ENCODE measurements around the gene OPCML. TPM values are rescaled to one million over a fixed set of nuclear protein-coding genes. Genes with fewer than 3 reads are reported as not detected.

OPCML gene
- total RNA-seq, 1 donor from 2014 or later: not detected

- ChIA-PET CTCF (no interaction called here), POLR2A (no interaction called here)
- no peaks in the 10 kb centered on the region for H3K36me3 Mint-ChIP-seq (ENCODE audit: low read depth)
- no peak overlapping the region for H3K4me3 Mint-ChIP-seq
- H3K4me1 Mint-ChIP-seq: no peaks in the 10 kb centered on the region
- no peaks in the 10 kb centered on the region for H3K9me3 Mint-ChIP-seq
- ATAC-seq (ENCODE audit: low read depth): no peak
- no peaks in the 10 kb centered on the region for H3K27me3 Mint-ChIP-seq
- H3K27ac Mint-ChIP-seq: no peak overlapping the region
- intact Hi-C loops (cut with micrococcal nuclease): no loop called here
- no peak for DNase-seq
- TF ChIP-seq, protein P1, sequence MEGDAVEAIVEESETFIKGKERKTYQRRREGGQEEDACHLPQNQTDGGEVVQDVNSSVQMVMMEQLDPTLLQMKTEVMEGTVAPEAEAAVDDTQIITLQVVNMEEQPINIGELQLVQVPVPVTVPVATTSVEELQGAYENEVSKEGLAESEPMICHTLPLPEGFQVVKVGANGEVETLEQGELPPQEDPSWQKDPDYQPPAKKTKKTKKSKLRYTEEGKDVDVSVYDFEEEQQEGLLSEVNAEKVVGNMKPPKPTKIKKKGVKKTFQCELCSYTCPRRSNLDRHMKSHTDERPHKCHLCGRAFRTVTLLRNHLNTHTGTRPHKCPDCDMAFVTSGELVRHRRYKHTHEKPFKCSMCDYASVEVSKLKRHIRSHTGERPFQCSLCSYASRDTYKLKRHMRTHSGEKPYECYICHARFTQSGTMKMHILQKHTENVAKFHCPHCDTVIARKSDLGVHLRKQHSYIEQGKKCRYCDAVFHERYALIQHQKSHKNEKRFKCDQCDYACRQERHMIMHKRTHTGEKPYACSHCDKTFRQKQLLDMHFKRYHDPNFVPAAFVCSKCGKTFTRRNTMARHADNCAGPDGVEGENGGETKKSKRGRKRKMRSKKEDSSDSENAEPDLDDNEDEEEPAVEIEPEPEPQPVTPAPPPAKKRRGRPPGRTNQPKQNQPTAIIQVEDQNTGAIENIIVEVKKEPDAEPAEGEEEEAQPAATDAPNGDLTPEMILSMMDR (IDR thresholded peaks at IDR 0.05): no peak
Observed at GRCh38 chr11:132898676-132899075, 633.6 kb downstream of the OPCML start.

DNA sequence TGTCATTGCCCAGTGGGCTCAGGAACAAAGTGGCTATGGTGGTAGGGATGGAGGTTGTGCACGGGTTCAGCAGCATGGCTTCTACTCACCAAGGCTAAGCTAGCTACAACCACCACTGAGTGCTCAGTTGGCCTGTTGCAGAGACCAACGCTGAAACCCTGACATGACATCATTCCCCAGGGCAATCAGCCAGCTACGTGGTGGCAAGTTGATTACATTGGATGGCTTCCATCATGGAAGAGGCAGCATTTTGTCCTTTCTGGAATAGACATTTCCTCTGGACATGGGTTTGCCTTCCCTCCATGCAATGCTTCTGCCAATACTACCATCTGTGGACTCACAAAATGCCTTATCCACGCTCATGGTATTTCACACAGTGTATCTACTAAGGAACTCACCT lies 634.3 kb downstream of the OPCML start:
- POLR2A ChIA-PET: no interaction called here
- Mint-ChIP-seq H3K27me3 (no peaks in the 10 kb centered on the region), H3K27ac (no peak overlapping the region), H3K36me3 (ENCODE audit: low read depth) (no peaks in the 10 kb centered on the region), H3K4me1 (no peaks in the 10 kb centered on the region), H3K4me3 (no peak overlapping the region), H3K9me3 (no peaks in the 10 kb centered on the region)
- TF ChIP-seq, protein P1 (IDR thresholded peaks at IDR 0.05): no peak
- CTCF ChIA-PET: no interaction called here
- intact Hi-C loops (cut with micrococcal nuclease): no loop called here
- ATAC-seq (ENCODE audit: low read depth): no peak
- DNase-seq: no peak

DNA sequence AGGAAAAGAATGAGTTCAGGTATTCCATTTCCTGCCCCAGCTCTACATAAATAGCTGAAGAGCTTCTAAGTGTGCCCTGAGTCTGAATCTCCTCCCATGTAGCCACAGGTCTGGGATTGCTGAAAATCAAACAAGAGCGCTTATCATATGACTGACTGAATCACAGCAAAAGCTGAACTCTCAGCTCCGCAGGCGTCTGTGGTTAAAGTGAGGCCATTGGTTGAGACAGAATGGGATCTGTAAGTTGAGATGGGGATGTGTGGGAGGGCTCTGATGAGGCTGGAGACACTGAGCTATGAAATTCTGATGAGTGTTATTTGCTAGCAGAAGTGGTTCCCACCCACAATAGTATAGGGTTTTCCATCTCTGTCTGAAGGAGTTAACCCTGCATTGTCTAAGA lies 637.0 kb downstream of the OPCML start:
- TF ChIP-seq, protein P1 (IDR thresholded peaks at IDR 0.05): no peak
- no peaks in the 10 kb centered on the region for H3K9me3 Mint-ChIP-seq
- POLR2A ChIA-PET: no interaction called here
- H3K27ac Mint-ChIP-seq: no peak overlapping the region
- no peaks in the 10 kb centered on the region for H3K36me3 Mint-ChIP-seq (ENCODE audit: low read depth)
- CTCF ChIA-PET: no interaction called here
- H3K4me1 Mint-ChIP-seq: no peaks in the 10 kb centered on the region
- intact Hi-C loops (cut with micrococcal nuclease): no loop called here
- no peaks in the 10 kb centered on the region for H3K27me3 Mint-ChIP-seq
- no peak for DNase-seq
- H3K4me3 Mint-ChIP-seq: no peak overlapping the region
- ATAC-seq (ENCODE audit: low read depth): no peak

- H3K27ac Mint-ChIP-seq: no peak overlapping the region
- no peak for ATAC-seq (ENCODE audit: low read depth)
- intact Hi-C loops (cut with micrococcal nuclease): no loop called here
- H3K9me3 Mint-ChIP-seq: no peaks in the 10 kb centered on the region
- no peaks in the 10 kb centered on the region for H3K4me1 Mint-ChIP-seq
- ChIA-PET CTCF (no interaction called here), POLR2A (no interaction called here)
- no peaks in the 10 kb centered on the region for H3K27me3 Mint-ChIP-seq
- TF ChIP-seq, protein P1 (IDR thresholded peaks at IDR 0.05): no peak
- no peak overlapping the region for H3K4me3 Mint-ChIP-seq
- no peaks in the 10 kb centered on the region for H3K36me3 Mint-ChIP-seq (ENCODE audit: low read depth)
- DNase-seq: no peak
Observed at GRCh38 chr11:132894606-132895005, 637.7 kb downstream of the OPCML start.

DNA sequence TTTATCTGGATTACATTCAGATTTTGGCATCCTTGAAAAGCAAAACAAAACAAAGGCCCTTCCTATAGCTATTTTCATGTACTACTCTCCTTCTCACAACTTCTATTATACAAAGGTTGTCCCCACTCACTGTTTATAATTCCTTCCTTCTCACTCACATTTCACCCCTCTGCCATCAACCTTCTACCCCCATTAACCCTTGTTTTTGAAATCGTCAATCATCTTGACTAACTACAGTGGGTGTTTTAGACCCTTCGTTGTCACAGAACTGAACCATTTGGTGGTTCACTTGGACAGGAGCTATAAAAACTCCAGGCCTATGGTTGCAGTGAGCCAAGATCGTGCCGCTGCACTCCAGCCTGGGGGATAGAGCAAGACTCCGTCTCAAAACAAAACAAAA lies 639.4 kb downstream of the OPCML start:
- Mint-ChIP-seq H3K27me3 (no peaks in the 10 kb centered on the region), H3K4me1 (no peaks in the 10 kb centered on the region), H3K4me3 (no peak overlapping the region), H3K27ac (no peak overlapping the region), H3K36me3 (ENCODE audit: low read depth) (no peaks in the 10 kb centered on the region), H3K9me3 (no peaks in the 10 kb centered on the region)
- DNase-seq: no peak
- ATAC-seq (ENCODE audit: low read depth): no peak
- POLR2A ChIA-PET: no interaction called here
- intact Hi-C loops (cut with micrococcal nuclease): no loop called here
- CTCF ChIA-PET: no interaction called here
- TF ChIP-seq, protein P1 (IDR thresholded peaks at IDR 0.05): no peak

All from activated B cell treated with CpG ODN at 0.5 μM for 24 hours (primary cell).